ENCODE measurements around the gene PARD3. TPM values are rescaled to one million over a fixed set of nuclear protein-coding genes. Genes with fewer than 3 reads are reported as not detected.

The PARD3 gene
- total RNA-seq, 1 experiment from 2014 or later, result 154 TPM

DNA sequence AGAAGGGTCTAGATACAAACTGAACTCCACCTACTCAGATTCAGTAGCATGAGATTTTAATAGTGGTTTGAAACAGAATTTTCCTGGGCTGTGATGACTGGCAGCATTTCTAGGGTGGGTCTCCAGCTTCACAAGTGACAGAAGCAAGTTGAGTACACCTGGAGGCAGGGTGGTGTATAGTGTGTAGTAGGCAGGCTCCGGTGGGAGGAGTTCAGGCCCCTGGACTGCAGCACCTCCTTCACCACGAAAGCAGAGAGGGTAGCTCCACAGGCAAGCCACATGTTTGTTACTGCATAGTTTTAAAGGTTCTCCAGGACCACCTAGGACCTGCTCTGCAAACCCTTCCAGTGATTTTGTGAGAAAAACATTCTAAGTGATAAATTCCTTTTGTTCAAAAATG lies 347.2 kb downstream of the PARD3 start:
- Histone ChIP-seq H3K9ac (ENCODE audit: low read length) (no peak overlapping the region), H3K9me2 (replicated peaks; ENCODE audit: low read length) (no peaks in the 10 kb centered on the region), H3K9me3 (ENCODE audit: low read length) (no peaks in the 10 kb centered on the region), H3K79me2 (ENCODE audit: low read length) (no peaks in the 10 kb centered on the region), H3F3A (ENCODE audit: low read length, unreplicated experiment) (no peaks in the 10 kb centered on the region), H3K4me1 (ENCODE audit: insufficient read depth, low read length) (no peaks in the 10 kb centered on the region), H3K27me3 (ENCODE audit: low read length) (no peaks in the 10 kb centered on the region), H3K36me3 (ENCODE audit: low read depth, low read length) (peaks cover 8% of the 10 kb centered on the region; the same call in 1 of the 2 replicates), H3K27ac (ENCODE audit: low read length) (no peak overlapping the region), H3K4me3 (ENCODE audit: low read length) (no peak overlapping the region), H3K4me2 (ENCODE audit: low read length) (no peak overlapping the region), H4K20me1 (ENCODE audit: low read length) (no peaks in the 10 kb centered on the region), H2AFZ (ENCODE audit: low read length) (no peak overlapping the region)
- ChIA-PET POLR2A (ENCODE audit: unreplicated experiment) (interaction anchor here (0.5 kb wide), 1 partner anchor 112 kb away, joined by 4 read pairs; no protein-coding TSS in a partner anchor), CTCF (no interaction called here)
- TF ChIP-seq EZH2phosphoT487 (IDR thresholded peaks at IDR 0.05; ENCODE audit: borderline replicate concordance, low read length) (no peak), EZH2 (IDR thresholded peaks at IDR 0.05; ENCODE audit: low read length, unreplicated experiment) (no peak)
- TF ChIP-seq, protein P1, sequence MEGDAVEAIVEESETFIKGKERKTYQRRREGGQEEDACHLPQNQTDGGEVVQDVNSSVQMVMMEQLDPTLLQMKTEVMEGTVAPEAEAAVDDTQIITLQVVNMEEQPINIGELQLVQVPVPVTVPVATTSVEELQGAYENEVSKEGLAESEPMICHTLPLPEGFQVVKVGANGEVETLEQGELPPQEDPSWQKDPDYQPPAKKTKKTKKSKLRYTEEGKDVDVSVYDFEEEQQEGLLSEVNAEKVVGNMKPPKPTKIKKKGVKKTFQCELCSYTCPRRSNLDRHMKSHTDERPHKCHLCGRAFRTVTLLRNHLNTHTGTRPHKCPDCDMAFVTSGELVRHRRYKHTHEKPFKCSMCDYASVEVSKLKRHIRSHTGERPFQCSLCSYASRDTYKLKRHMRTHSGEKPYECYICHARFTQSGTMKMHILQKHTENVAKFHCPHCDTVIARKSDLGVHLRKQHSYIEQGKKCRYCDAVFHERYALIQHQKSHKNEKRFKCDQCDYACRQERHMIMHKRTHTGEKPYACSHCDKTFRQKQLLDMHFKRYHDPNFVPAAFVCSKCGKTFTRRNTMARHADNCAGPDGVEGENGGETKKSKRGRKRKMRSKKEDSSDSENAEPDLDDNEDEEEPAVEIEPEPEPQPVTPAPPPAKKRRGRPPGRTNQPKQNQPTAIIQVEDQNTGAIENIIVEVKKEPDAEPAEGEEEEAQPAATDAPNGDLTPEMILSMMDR (conservative IDR thresholded peaks at IDR 0.05; ENCODE audit: low read depth, low read length), result no peak
- intact Hi-C loops (cut with micrococcal nuclease), result loop anchor here (2.0 kb wide), 1 partner anchor 13 kb away; no protein-coding TSS in a partner anchor
- BruUV-seq (replicated peaks), result no TSS peak
- DNase-seq, result no peak
- ATAC-seq, result no peak; the same call in 1 of the 2 replicates

DNA sequence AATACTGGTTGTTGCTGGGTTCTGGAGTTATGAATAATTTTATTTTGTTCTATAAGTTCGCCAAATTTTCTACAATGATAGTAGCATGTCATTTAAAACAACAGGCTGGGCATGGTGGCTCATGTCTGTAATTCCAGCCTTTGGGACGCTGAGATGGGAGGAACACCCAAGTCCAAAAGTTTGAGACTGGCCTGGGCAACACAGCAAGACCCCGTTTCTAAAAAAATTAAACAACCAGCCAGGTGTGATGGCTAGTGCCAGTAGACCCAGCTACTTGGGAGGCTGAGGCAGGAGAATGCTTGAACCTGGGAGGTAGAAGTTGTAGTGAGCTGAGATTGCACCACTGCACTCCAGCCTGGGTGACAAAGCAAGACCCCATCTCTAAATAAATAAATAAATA lies 347.7 kb downstream of the PARD3 start:
- Histone ChIP-seq H3K4me2 (ENCODE audit: low read length) (no peak overlapping the region), H4K20me1 (ENCODE audit: low read length) (no peaks in the 10 kb centered on the region), H3K27ac (ENCODE audit: low read length) (no peak overlapping the region), H3K9me2 (replicated peaks; ENCODE audit: low read length) (no peaks in the 10 kb centered on the region), H3K4me3 (ENCODE audit: low read length) (no peak overlapping the region), H3K4me1 (ENCODE audit: insufficient read depth, low read length) (no peaks in the 10 kb centered on the region), H3K36me3 (ENCODE audit: low read depth, low read length) (peaks cover 8% of the 10 kb centered on the region; the same call in 1 of the 2 replicates), H3K9me3 (ENCODE audit: low read length) (no peaks in the 10 kb centered on the region), H3K79me2 (ENCODE audit: low read length) (no peaks in the 10 kb centered on the region), H2AFZ (ENCODE audit: low read length) (no peak overlapping the region), H3K9ac (ENCODE audit: low read length) (no peak overlapping the region), H3K27me3 (ENCODE audit: low read length) (no peaks in the 10 kb centered on the region), H3F3A (ENCODE audit: low read length, unreplicated experiment) (no peaks in the 10 kb centered on the region)
- no peak for ATAC-seq
- CTCF ChIA-PET, result no interaction called here
- DNase-seq, result no peak
- POLR2A ChIA-PET (ENCODE audit: unreplicated experiment), result interaction anchor here (0.5 kb wide), 1 partner anchor 112 kb away, joined by 4 read pairs; no protein-coding TSS in a partner anchor
- intact Hi-C loops (cut with micrococcal nuclease), result no loop called here
- no TSS peak for BruUV-seq (replicated peaks)
- no peak for TF ChIP-seq EZH2phosphoT487 (IDR thresholded peaks at IDR 0.05; ENCODE audit: borderline replicate concordance, low read length)
- TF ChIP-seq, protein P1 (conservative IDR thresholded peaks at IDR 0.05; ENCODE audit: low read depth, low read length), result no peak

DNA sequence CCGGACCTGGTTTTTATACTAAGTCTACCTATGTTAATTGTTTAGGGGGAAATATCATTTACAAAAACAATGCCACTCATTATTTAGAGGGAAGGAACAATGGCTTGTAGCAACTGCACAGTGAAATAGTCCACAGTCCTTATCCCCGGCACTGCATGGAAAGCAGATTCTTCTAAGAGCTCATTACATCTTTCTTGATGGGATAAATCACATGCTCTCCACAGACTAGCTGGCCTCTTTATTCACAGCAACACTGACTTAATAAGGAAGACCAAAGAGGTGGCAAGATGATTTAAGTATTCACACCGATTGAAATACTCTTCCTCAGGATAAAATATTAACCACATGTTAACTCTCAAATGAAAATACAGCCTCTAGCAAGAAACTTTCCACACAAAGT lies 349.4 kb downstream of the PARD3 start:
- Histone ChIP-seq H3K9me2 (replicated peaks; ENCODE audit: low read length) (no peaks in the 10 kb centered on the region), H2AFZ (ENCODE audit: low read length) (no peak overlapping the region), H3F3A (ENCODE audit: low read length, unreplicated experiment) (no peaks in the 10 kb centered on the region), H3K9ac (ENCODE audit: low read length) (no peak overlapping the region), H3K9me3 (ENCODE audit: low read length) (no peaks in the 10 kb centered on the region), H3K36me3 (ENCODE audit: low read depth, low read length) (peaks cover 8% of the 10 kb centered on the region; the same call in 1 of the 2 replicates), H3K27me3 (ENCODE audit: low read length) (no peaks in the 10 kb centered on the region), H3K79me2 (ENCODE audit: low read length) (no peaks in the 10 kb centered on the region), H3K4me3 (ENCODE audit: low read length) (no peak overlapping the region), H3K27ac (ENCODE audit: low read length) (no peak overlapping the region), H4K20me1 (ENCODE audit: low read length) (no peaks in the 10 kb centered on the region), H3K4me1 (ENCODE audit: insufficient read depth, low read length) (no peaks in the 10 kb centered on the region), H3K4me2 (ENCODE audit: low read length) (no peak overlapping the region)
- ChIA-PET CTCF (no interaction called here), POLR2A (ENCODE audit: unreplicated experiment) (interaction anchor here (0.6 to 0.7 kb wide), 2 partner anchors 19 to 26 kb away, joined by 3 to 4 read pairs; no protein-coding TSS in a partner anchor)
- DNase-seq, result no peak
- intact Hi-C loops (cut with micrococcal nuclease), result no loop called here
- ATAC-seq, result no peak
- TF ChIP-seq EZH2 (IDR thresholded peaks at IDR 0.05; ENCODE audit: low read length, unreplicated experiment) (no peak), EZH2phosphoT487 (IDR thresholded peaks at IDR 0.05; ENCODE audit: borderline replicate concordance, low read length) (no peak)
- TF ChIP-seq, protein P1 (conservative IDR thresholded peaks at IDR 0.05; ENCODE audit: low read depth, low read length), result no peak
- BruUV-seq (replicated peaks), result no TSS peak
